ENCODE measurements around the gene PALB2.

DNA sequence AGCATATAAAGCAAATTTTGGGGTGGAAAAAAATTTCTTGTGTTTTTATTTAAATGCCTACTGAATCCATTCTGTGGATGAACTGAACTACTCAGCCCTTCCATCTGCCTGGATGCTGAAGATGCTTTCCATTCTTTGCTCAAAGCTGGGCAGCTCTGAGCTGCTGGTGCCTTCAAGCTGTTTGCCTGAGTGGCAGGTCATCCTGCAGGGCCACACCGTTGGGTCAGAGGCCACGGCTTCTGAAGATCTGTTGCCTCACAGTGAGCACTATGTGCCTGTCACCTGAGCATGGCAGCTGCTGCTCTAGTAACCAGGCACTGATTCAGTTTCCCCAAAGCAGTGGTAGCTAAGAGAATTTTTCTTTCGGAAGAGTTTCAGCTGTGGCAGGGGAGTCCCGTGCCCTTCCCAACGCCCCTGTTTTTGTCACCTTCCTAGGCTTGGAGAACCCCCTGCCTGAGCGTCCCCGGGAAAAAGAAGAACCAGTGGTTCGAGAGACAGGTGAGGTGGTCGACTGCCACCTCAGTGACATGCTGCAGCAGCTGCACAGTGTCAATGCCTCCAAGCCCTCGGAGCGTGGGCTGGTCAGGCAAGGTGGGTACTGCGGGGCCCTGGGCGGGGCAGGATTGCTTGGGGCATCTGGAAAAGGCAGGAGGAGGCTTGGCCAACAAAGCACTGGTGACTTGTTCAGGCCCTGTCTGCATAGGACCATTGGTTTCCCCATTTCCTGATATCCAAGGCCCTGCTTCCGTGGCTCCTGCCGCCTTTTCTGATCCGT lies 46.1 kb upstream of the PALB2 start:
- TF ChIP-seq, protein P1, sequence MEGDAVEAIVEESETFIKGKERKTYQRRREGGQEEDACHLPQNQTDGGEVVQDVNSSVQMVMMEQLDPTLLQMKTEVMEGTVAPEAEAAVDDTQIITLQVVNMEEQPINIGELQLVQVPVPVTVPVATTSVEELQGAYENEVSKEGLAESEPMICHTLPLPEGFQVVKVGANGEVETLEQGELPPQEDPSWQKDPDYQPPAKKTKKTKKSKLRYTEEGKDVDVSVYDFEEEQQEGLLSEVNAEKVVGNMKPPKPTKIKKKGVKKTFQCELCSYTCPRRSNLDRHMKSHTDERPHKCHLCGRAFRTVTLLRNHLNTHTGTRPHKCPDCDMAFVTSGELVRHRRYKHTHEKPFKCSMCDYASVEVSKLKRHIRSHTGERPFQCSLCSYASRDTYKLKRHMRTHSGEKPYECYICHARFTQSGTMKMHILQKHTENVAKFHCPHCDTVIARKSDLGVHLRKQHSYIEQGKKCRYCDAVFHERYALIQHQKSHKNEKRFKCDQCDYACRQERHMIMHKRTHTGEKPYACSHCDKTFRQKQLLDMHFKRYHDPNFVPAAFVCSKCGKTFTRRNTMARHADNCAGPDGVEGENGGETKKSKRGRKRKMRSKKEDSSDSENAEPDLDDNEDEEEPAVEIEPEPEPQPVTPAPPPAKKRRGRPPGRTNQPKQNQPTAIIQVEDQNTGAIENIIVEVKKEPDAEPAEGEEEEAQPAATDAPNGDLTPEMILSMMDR (conservative IDR thresholded peaks at IDR 0.05): no peak
- no peak for TF ChIP-seq EZH2 (IDR thresholded peaks at IDR 0.05; ENCODE audit: low read depth)
